Neuronal stem cell (in vitro differentiated cells): ENCODE measurements around the gene RAPGEF5.
A peak's percentile ranks its signal among the peaks of the same experiment; 100 is the strongest.

ENCODE experiments used
- DNase-seq: peaks from one replicate; pipeline ENCODE4 v3.0.0-alpha.2; 2013; ENCODE audit warnings: low spot score
- H2AFZ ChIP-seq: one replicate; pipeline ENCODE4 v1.6.1; 2013; ENCODE audit warnings: mild to moderate bottlenecking, low read length, inconsistent platforms
- H2AK5ac ChIP-seq: 2 replicates; pipeline ENCODE4 v1.6.1; 2013; ENCODE audit warnings: low read depth, mild to moderate bottlenecking, inconsistent platforms, low read length, moderate library complexity, mixed read lengths
- H2BK120ac ChIP-seq: 2 replicates; pipeline ENCODE4 v1.6.1; 2013; ENCODE audit warnings: low read depth, mild to moderate bottlenecking, inconsistent platforms, low read length, moderate library complexity, mixed read lengths
- H2BK12ac ChIP-seq: one replicate; pipeline ENCODE4 v1.6.1; 2013; ENCODE audit warnings: low read length, inconsistent platforms
- H2BK15ac ChIP-seq: 2 replicates; pipeline ENCODE4 v1.6.1; 2013; ENCODE audit warnings: mild to moderate bottlenecking, low read length, inconsistent platforms, mixed read lengths
- H2BK5ac ChIP-seq: one replicate; pipeline ENCODE4 v1.6.1; 2013; ENCODE audit warnings: inconsistent platforms, mild to moderate bottlenecking, low read length, moderate library complexity
- H3K14ac ChIP-seq: one replicate; pipeline ENCODE4 v1.6.1; 2013; ENCODE audit warnings: low read length, inconsistent platforms
- H3K18ac ChIP-seq: 2 replicates; pipeline ENCODE4 v1.6.1; 2013; ENCODE audit warnings: low read length, inconsistent platforms
- H3K23ac ChIP-seq: 2 replicates; pipeline ENCODE4 v1.6.1; 2013; ENCODE audit warnings: low read depth, mild to moderate bottlenecking, mixed read lengths, low read length, inconsistent platforms; ENCODE audit not compliant: poor library complexity
- H3K27ac ChIP-seq: replicated peaks from 3 replicates; pipeline ENCODE4 v1.5.1; 2013; ENCODE audit warnings: low read length, inconsistent platforms
- H3K27me3 ChIP-seq, 3 experiments: 2 replicates each; pipeline ENCODE4 v1.6.1; 2013; ENCODE audit warnings: low read length in 3 of 3, mild to moderate bottlenecking in 2 of 3, inconsistent platforms in 1 of 3, low read depth in 1 of 3, mixed read lengths in 1 of 3, moderate library complexity in 1 of 3; ENCODE audit not compliant: control insufficient read depth in 3 of 3, insufficient read depth in 3 of 3
- H3K36me3 ChIP-seq, 2 donors: replicated peaks in 1 of 2; 2 replicates each; pipeline ENCODE4 v1.6.1; 2013; ENCODE audit warnings: low read length in 2 of 2; ENCODE audit not compliant: control insufficient read depth in 2 of 2, insufficient read depth in 2 of 2
- H3K4ac ChIP-seq: 2 replicates; pipeline ENCODE4 v1.6.1; 2013; ENCODE audit warnings: inconsistent platforms, mild to moderate bottlenecking, low read length, moderate library complexity
- H3K4me1 ChIP-seq, 2 donors: 1 replicate in 1 of 2; 2 replicates in 1 of 2; pipeline ENCODE4 v1.6.1; 2013; ENCODE audit warnings: low read length in 2 of 2, low read depth in 1 of 2; ENCODE audit not compliant: control insufficient read depth in 2 of 2, insufficient read depth in 1 of 2
- H3K4me2 ChIP-seq: one replicate; pipeline ENCODE4 v1.6.1; 2013; ENCODE audit warnings: mild to moderate bottlenecking, low read length, inconsistent platforms; ENCODE audit not compliant: insufficient read depth, poor library complexity, severe bottlenecking
- H3K4me3 ChIP-seq, 2 donors: 2 replicates each; pipeline ENCODE4 v1.5.1; 2013; ENCODE audit warnings: low read length in 2 of 2, mild to moderate bottlenecking in 2 of 2, inconsistent platforms in 1 of 2, moderate library complexity in 1 of 2
- H3K79me1 ChIP-seq: one replicate; pipeline ENCODE4 v1.6.1; 2013; ENCODE audit warnings: low read depth, mild to moderate bottlenecking, inconsistent platforms, low read length, moderate library complexity
- H3K9ac ChIP-seq: one replicate; pipeline ENCODE4 v1.6.1; 2013; ENCODE audit warnings: mild to moderate bottlenecking, low read depth, low read length, inconsistent platforms; ENCODE audit not compliant: poor library complexity
- H3K9me3 ChIP-seq, 2 donors: replicated peaks in 1 of 2; 2 replicates each; pipeline versions ENCODE3 to v1.6.1; 2013; ENCODE audit warnings: low read length in 2 of 2, mild to moderate bottlenecking in 2 of 2, inconsistent platforms in 1 of 2, low read depth in 1 of 2, mixed read lengths in 1 of 2, moderate library complexity in 1 of 2; ENCODE audit not compliant: control insufficient read depth in 2 of 2, insufficient read depth in 1 of 2
- H4K8ac ChIP-seq: one replicate; pipeline ENCODE4 v1.6.1; 2013; ENCODE audit warnings: low read depth, mild to moderate bottlenecking, inconsistent platforms, low read length, moderate library complexity
- H4K91ac ChIP-seq: one replicate; pipeline ENCODE4 v1.6.1; 2013; ENCODE audit warnings: low read length, low read depth, mild to moderate bottlenecking, inconsistent platforms; ENCODE audit not compliant: poor library complexity
- WGBS, 2 donors: extraction: QIAGEN DNeasy Blood & Tissue Kit; methylation state at CpG; one replicate each; pipeline ENCODE4 v1.1.7; 2013; ENCODE audit warnings: missing lambda C conversion rate in 2 of 2, mixed read lengths in 1 of 2; ENCODE audit not compliant: insufficient read length in 2 of 2, insufficient replicate concordance in 1 of 2; ENCODE audit errors: extremely low coverage in 2 of 2; 5-methylcytosine and 5-hydroxymethylcytosine counted together

Gene RAPGEF5

DNA sequence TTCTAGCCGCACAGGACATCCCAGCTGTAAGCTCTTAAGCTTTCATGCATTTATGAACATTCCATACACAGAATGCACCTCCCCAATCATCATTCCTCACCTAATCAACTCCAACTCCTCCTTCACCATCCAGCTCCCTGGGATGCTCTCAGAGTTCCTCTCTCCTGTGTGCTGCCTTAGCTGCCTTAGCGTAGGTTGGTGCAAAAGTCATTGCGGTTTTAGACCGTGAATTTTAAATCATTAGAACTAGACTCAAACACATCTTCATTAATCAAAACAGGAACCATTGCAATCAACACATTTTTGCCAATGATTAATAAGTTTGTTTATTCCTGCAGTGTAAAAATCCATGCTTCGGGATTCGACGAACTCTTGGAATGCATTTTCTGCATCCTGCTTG is 251.4 kb downstream of the RAPGEF5 start:
- Histone ChIP-seq H3K18ac (no peak overlapping the region), H3K79me1 (no peaks in the 10 kb centered on the region), H3K4me3 (no peak overlapping the region), H3K9me3 (no peaks in the 10 kb centered on the region), H3K27me3 (peaks cover 0 to 2% (median 0%) of the 10 kb centered on the region in 3 experiments), H4K8ac (no peak overlapping the region), H3K23ac (no peak overlapping the region), H3K36me3 (no peaks in the 10 kb centered on the region), H4K91ac (no peak overlapping the region), H3K4me1 (peaks cover 2% of the 10 kb centered on the region in 2 donors), H3K4ac (no peak overlapping the region), H2AK5ac (no peak overlapping the region), H3K14ac (no peak overlapping the region), H3K4me2 (no peak overlapping the region), H3K27ac (no peak overlapping the region), H3K9ac (no peak overlapping the region), H2BK12ac (no peak overlapping the region), H2BK15ac (no peak overlapping the region), H2BK5ac (no peak overlapping the region), H2AFZ (no peak overlapping the region), H2BK120ac (no peak overlapping the region)
- DNase-seq = no peak
- WGBS, 2 donors = no CpG with 5 or more reads among the region's 7 CpGs

DNA sequence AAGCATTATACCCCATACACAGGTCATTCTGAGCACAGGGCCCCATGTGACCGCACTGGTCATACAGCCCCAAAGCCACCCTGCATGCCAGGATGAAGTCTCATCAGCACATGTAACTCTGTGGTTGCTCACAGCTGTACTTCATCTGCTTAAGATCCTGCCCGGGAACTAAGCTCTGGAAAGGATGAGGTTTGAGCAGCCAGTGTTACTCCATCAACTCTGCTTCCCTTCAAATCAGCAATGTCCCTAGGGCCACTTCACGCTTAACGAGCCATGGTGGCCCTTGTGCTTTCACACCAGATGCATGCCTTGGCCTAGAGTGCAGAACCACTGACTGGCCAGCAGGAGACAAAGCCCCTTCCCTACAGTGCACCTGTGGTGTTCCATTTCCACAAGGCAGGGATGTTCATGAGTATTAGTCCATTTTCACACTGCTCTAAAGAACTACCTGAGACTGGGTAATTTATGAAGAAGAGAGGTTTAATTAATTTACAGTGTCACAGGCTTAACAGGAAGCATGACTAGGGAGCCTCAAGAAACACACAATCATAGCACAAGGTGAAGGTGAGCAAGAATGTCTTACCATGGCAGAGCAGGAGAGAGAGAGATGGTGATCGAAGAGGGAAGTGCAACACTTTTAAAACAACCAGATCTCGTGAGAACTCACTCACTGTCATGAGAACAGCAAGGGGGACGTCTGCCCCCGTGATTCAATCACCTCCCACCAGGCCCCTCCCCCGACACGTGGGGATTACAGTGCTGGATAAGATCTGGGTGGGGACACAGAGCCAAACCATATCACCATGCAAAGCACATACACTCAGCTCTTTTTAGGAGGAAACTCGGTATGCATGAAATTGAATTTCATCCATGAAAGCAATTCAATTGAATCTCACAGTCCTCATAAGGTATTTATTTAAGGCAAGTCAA is 262.3 kb downstream of the RAPGEF5 start:
- Histone ChIP-seq H3K14ac (no peak overlapping the region), H2BK5ac (no peak overlapping the region), H4K91ac (no peak overlapping the region), H3K79me1 (no peaks in the 10 kb centered on the region), H3K4me3 (peak overlapping the region in 1 of 2 donors; percentile 20), H3K9me3 (no peaks in the 10 kb centered on the region), H2AK5ac (no peak overlapping the region), H3K36me3 (no peaks in the 10 kb centered on the region), H4K8ac (no peak overlapping the region), H2AFZ (no peak overlapping the region), H3K4me2 (no peak overlapping the region), H2BK12ac (no peak overlapping the region), H3K27me3 (peaks cover 0 to 10% (median 0%) of the 10 kb centered on the region in 3 experiments), H3K4ac (no peak overlapping the region), H2BK15ac (no peak overlapping the region), H3K27ac (no peak overlapping the region), H3K9ac (no peak overlapping the region), H3K4me1 (peaks cover 0 to 3% of the 10 kb centered on the region in 2 donors), H2BK120ac (no peak overlapping the region), H3K23ac (no peak overlapping the region), H3K18ac (no peak overlapping the region)
- WGBS, 2 donors = no CpG with 5 or more reads among the region's 11 CpGs
- DNase-seq = no peak

DNA sequence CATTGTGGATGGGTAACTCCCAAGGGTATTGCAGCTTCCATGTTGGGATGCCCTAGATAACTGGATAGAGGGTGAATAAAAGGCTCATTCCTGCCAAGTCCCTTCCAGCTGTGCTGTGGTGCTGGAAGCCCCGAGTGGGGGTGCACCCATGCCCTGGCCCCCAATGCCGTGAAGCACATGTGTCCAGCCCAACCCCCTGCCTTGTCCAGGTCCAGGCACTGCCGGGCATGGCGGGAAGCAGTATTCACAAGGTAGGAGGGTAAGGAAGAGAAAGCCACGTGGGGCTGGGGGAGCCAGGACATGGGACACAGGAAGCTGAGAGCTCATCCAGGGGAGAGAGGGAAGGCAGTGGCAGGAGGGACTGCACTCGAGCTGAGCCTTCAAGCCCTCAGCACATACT is 263.0 kb downstream of the RAPGEF5 start:
- no peak for DNase-seq
- peak overlapping the region; percentile 20 for H3K18ac ChIP-seq
- no peaks in the 10 kb centered on the region for H3K9me3 ChIP-seq
- no peaks in the 10 kb centered on the region for H3K79me1 ChIP-seq
- no peak overlapping the region for H3K9ac ChIP-seq
- H3K27me3 ChIP-seq = peaks cover 0 to 7% (median 0%) of the 10 kb centered on the region in 3 experiments
- peaks cover 0 to 3% of the 10 kb centered on the region in 2 donors for H3K4me1 ChIP-seq
- H2AK5ac ChIP-seq = peak overlapping the region; percentile 49
- no peak overlapping the region for H3K23ac ChIP-seq
- no peak overlapping the region for H4K8ac ChIP-seq
- no peak overlapping the region for H3K4me2 ChIP-seq
- H3K4ac ChIP-seq = no peak overlapping the region
- H2BK5ac ChIP-seq = no peak overlapping the region
- WGBS, 2 donors = no CpG with 5 or more reads among the region's 6 CpGs
- H2BK12ac ChIP-seq = no peak overlapping the region
- no peak overlapping the region for H3K14ac ChIP-seq
- H3K36me3 ChIP-seq = no peaks in the 10 kb centered on the region
- H3K27ac ChIP-seq = no peak overlapping the region
- H4K91ac ChIP-seq = no peak overlapping the region
- H2BK15ac ChIP-seq = peak overlapping the region; percentile 44
- H2AFZ ChIP-seq = no peak overlapping the region
- H2BK120ac ChIP-seq = no peak overlapping the region
- no peak overlapping the region for H3K4me3 ChIP-seq

DNA sequence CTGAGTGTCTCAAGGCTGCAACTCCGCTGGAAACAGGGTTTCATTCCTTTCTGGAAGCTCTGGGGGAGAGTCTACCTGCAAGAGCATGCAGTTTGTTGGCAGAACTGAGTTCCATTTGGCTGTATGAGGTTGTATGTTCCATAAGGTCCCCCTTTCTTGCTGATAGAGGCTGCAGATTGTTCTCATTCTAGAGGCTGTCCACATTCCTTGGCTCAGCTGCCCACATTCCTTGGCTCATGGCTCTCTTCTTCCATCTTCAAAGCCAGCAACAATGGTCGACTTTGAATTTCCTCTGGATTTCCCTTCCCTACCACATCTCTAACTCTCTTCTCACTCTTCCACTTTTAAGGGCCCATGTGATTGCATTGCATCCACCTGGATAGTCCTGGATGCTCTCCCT is 264.0 kb downstream of the RAPGEF5 start:
- Histone ChIP-seq H2AK5ac (no peak overlapping the region), H3K9me3 (no peaks in the 10 kb centered on the region), H2BK12ac (no peak overlapping the region)

More for the DNA sequence above, 264.0 kb downstream of the RAPGEF5 start:
- H3K14ac ChIP-seq = no peak overlapping the region
- no peak overlapping the region for H3K9ac ChIP-seq
- H4K8ac ChIP-seq = no peak overlapping the region
- no peak overlapping the region for H3K4me3 ChIP-seq
- H3K23ac ChIP-seq = no peak overlapping the region
- H2BK5ac ChIP-seq = no peak overlapping the region
- no peak overlapping the region for H2AFZ ChIP-seq
- H3K27me3 ChIP-seq = peaks cover 0 to 6% (median 0%) of the 10 kb centered on the region in 3 experiments
- H2BK120ac ChIP-seq = no peak overlapping the region
- no peak overlapping the region for H3K4ac ChIP-seq
- no peak overlapping the region for H3K18ac ChIP-seq
- H3K79me1 ChIP-seq = no peaks in the 10 kb centered on the region
- H4K91ac ChIP-seq = no peak overlapping the region
- DNase-seq = no peak
- WGBS, 2 donors = no CpG with 5 or more reads among the region's 2 CpGs
- H3K27ac ChIP-seq = no peak overlapping the region
- H3K4me1 ChIP-seq = peaks cover 0 to 3% of the 10 kb centered on the region in 2 donors
- H2BK15ac ChIP-seq = no peak overlapping the region
- H3K36me3 ChIP-seq = no peaks in the 10 kb centered on the region
- H3K4me2 ChIP-seq = no peak overlapping the region
